ENCODE data around the gene PUS1.

- no peak for TF ChIP-seq EZH2 (IDR thresholded peaks at IDR 0.05; ENCODE audit: low read length, unreplicated experiment)
- TF ChIP-seq, protein P1, sequence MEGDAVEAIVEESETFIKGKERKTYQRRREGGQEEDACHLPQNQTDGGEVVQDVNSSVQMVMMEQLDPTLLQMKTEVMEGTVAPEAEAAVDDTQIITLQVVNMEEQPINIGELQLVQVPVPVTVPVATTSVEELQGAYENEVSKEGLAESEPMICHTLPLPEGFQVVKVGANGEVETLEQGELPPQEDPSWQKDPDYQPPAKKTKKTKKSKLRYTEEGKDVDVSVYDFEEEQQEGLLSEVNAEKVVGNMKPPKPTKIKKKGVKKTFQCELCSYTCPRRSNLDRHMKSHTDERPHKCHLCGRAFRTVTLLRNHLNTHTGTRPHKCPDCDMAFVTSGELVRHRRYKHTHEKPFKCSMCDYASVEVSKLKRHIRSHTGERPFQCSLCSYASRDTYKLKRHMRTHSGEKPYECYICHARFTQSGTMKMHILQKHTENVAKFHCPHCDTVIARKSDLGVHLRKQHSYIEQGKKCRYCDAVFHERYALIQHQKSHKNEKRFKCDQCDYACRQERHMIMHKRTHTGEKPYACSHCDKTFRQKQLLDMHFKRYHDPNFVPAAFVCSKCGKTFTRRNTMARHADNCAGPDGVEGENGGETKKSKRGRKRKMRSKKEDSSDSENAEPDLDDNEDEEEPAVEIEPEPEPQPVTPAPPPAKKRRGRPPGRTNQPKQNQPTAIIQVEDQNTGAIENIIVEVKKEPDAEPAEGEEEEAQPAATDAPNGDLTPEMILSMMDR (conservative IDR thresholded peaks at IDR 0.05; ENCODE audit: low read depth, low read length), result no peak
Measured at GRCh38 chr12:131986910-131987309, 57.8 kb downstream of the PUS1 start.
